CD14-positive monocyte (primary cell): Measurements from ENCODE around the gene ALKBH8. TPM values are rescaled to one million over a fixed set of nuclear protein-coding genes. Genes with fewer than 3 reads are reported as not detected.

Experiments
- DNase-seq, 3 donors: peaks; one replicate each; pipeline ENCODE4 v3.0.0-alpha.2; 2011 to 2022
- H2AFZ ChIP-seq: 2 replicates; pipeline ENCODE4 v1.6.0; 2012; ENCODE audit warnings: mild to moderate bottlenecking, low read depth, low read length, inconsistent platforms; ENCODE audit not compliant: insufficient read depth, poor library complexity, severe bottlenecking
- H3K27ac ChIP-seq, 2 donors: 1 replicate in 1 of 2; 2 replicates in 1 of 2; pipeline ENCODE4 v1.5.1; 2012 to 2013; ENCODE audit warnings: low read length in 2 of 2, control low read depth in 1 of 2, inconsistent platforms in 1 of 2, low read depth in 1 of 2, mild to moderate bottlenecking in 1 of 2
- H3K27me3 ChIP-seq, 2 donors: one replicate each; pipeline versions ENCODE4 v1.6.0 to v1.6.1; 2011 to 2013; ENCODE audit warnings: low read length in 2 of 2; ENCODE audit not compliant: control insufficient read depth in 2 of 2, insufficient read depth in 2 of 2
- H3K36me3 ChIP-seq, 2 donors: replicated peaks in 1 of 2; 1 replicate in 1 of 2; 2 replicates in 1 of 2; pipeline versions ENCODE4 v1.5.1 to v1.6.1; 2012 to 2013; ENCODE audit warnings: low read length in 2 of 2, control low read depth in 1 of 2, inconsistent platforms in 1 of 2, mild to moderate bottlenecking in 1 of 2; ENCODE audit not compliant: insufficient read depth in 2 of 2, control insufficient read depth in 1 of 2
- H3K4me1 ChIP-seq, 2 donors: 1 replicate in 1 of 2; 2 replicates in 1 of 2; pipeline versions ENCODE4 v1.5.1 to v1.6.1; 2012 to 2013; ENCODE audit warnings: low read length in 2 of 2, control low read depth in 1 of 2, inconsistent platforms in 1 of 2, mild to moderate bottlenecking in 1 of 2, moderate library complexity in 1 of 2; ENCODE audit not compliant: insufficient read depth in 2 of 2, control insufficient read depth in 1 of 2
- H3K4me2 ChIP-seq: replicated peaks from 2 replicates; pipeline ENCODE3; 2012; ENCODE audit warnings: low read length, moderate library complexity, mild to moderate bottlenecking; ENCODE audit not compliant: poor library complexity, severe bottlenecking; ENCODE audit errors: extremely low read depth
- H3K4me3 ChIP-seq, 3 experiments: fragments of 200-600 bp in 1 of 3; sonication (generic) in 1 of 3; replicated peaks in 1 of 3; 1 replicate in 2 of 3; 2 replicates in 1 of 3; pipeline ENCODE4 v1.5.1; 2011 to 2013; ENCODE audit warnings: low read length in 3 of 3, mild to moderate bottlenecking in 3 of 3, control low read depth in 2 of 3, low read depth in 2 of 3, inconsistent platforms in 1 of 3, moderate library complexity in 1 of 3
- H3K79me2 ChIP-seq: 2 replicates; pipeline ENCODE4 v1.6.0; 2012; ENCODE audit warnings: mild to moderate bottlenecking, control low read depth, inconsistent platforms, low read length, moderate library complexity; ENCODE audit not compliant: insufficient read depth
- H3K9ac ChIP-seq: 2 replicates; pipeline ENCODE4 v1.6.0; 2017; ENCODE audit warnings: low read length, mild to moderate bottlenecking; ENCODE audit not compliant: insufficient read depth, poor library complexity, severe bottlenecking
- H3K9me3 ChIP-seq, 2 donors: replicated peaks in 1 of 2; 1 replicate in 1 of 2; 2 replicates in 1 of 2; pipeline versions ENCODE4 v1.5.1 to v1.6.1; 2012 to 2013; ENCODE audit warnings: low read length in 2 of 2, control low read depth in 1 of 2; ENCODE audit not compliant: control insufficient read depth in 1 of 2, insufficient read depth in 1 of 2
- H4K20me1 ChIP-seq: 2 replicates; pipeline ENCODE4 v1.6.0; 2012; ENCODE audit warnings: mild to moderate bottlenecking, low read length, control low read depth, moderate library complexity; ENCODE audit not compliant: insufficient read depth
- H3K27ac Mint-ChIP-seq, 7 donors: one replicate each; pipeline ENCODE4 v1.8.0; 2020; ENCODE audit warnings: mild to moderate bottlenecking in 7 of 7, mixed read lengths in 7 of 7, moderate library complexity in 6 of 7, inconsistent platforms in 2 of 7
- H3K27me3 Mint-ChIP-seq, 3 donors: one replicate each; pipeline ENCODE4 v1.8.0; 2021 to 2022; ENCODE audit warnings: low read depth in 3 of 3, mild to moderate bottlenecking in 3 of 3, mixed read lengths in 3 of 3, moderate library complexity in 3 of 3, inconsistent platforms in 1 of 3
- H3K36me3 Mint-ChIP-seq, 2 donors: one replicate each; pipeline ENCODE4 v1.8.0; 2020; ENCODE audit warnings: mixed read lengths in 2 of 2, inconsistent platforms in 1 of 2, mild to moderate bottlenecking in 1 of 2
- H3K4me1 Mint-ChIP-seq: one replicate; pipeline ENCODE4 v1.8.0; 2020; ENCODE audit warnings: mild to moderate bottlenecking, mixed read lengths
- H3K4me3 Mint-ChIP-seq, 2 donors: one replicate each; pipeline ENCODE4 v1.8.0; 2020; ENCODE audit warnings: mild to moderate bottlenecking in 2 of 2, mixed read lengths in 2 of 2, moderate library complexity in 1 of 2
- H3K9me3 Mint-ChIP-seq, 7 donors: one replicate each; pipeline ENCODE4 v1.8.0; 2020 to 2022; ENCODE audit warnings: mixed read lengths in 7 of 7, mild to moderate bottlenecking in 6 of 7, moderate library complexity in 6 of 7, inconsistent platforms in 2 of 7
- CTCF ChIP-seq: fragments of 200-600 bp; IDR thresholded peaks from one replicate; pipeline ENCODE4 v1.8.0; 2022; ENCODE audit warnings: antibody characterized with exemption, mild to moderate bottlenecking
- WGBS: methylation state at CpG from one replicate; pipeline ENCODE4 v1.1.5; 2013; ENCODE audit warnings: missing lambda C conversion rate; ENCODE audit not compliant: insufficient coverage; 5-methylcytosine and 5-hydroxymethylcytosine counted together
- intact Hi-C, 2 donors: fragments of 100-400 bp; cut with micrococcal nuclease; formaldehyde crosslinking; loops; one replicate each; pipeline versions ENCODE4 v1.15.0 to v1.15.1; 2023
- polyA plus RNA-seq, 3 donors: library from polyadenylated mRNA; depleted of rRNA in 1 of 3; unstranded in 2 of 3; stranded (reverse) in 1 of 3; fragments of 300-500 nt in 2 of 3; fragments of >200 nt in 1 of 3; fragmentation: Illumina TruSeq in 2 of 3; gene quantifications; 1 replicate in 2 of 3; 2 replicates in 1 of 3; pipeline ENCODE4 v1.2.3, GENCODE V29; 2012 to 2021

The ALKBH8 gene
- polyA plus RNA-seq, 3 donors: 0.83 to 2.6 (median 1.8) TPM

- Histone ChIP-seq H4K20me1 (no peaks in the 10 kb centered on the region), H2AFZ (no peak overlapping the region), H3K4me1 (no peaks in the 10 kb centered on the region), H3K79me2 (no peaks in the 10 kb centered on the region), H3K4me3 (no peak overlapping the region), H3K27me3 (no peaks in the 10 kb centered on the region), H3K9ac (no peak overlapping the region), H3K4me2 (no peak overlapping the region), H3K36me3 (peaks cover 12 to 24% of the 10 kb centered on the region in 2 donors), H3K27ac (no peak overlapping the region), H3K9me3 (no peaks in the 10 kb centered on the region)
- no peak for DNase-seq
- intact Hi-C loops: no loop called here
- H3K36me3 Mint-ChIP-seq: peaks cover 32 to 40% of the 10 kb centered on the region in 2 donors
- H3K4me3 Mint-ChIP-seq: no peak overlapping the region
- H3K27ac Mint-ChIP-seq: no peak overlapping the region
- H3K27me3 Mint-ChIP-seq: peaks cover 0 to 2% (median 0%) of the 10 kb centered on the region in 3 donors
- TF ChIP-seq CTCF: no peak
- no peaks in the 10 kb centered on the region for H3K4me1 Mint-ChIP-seq
- H3K9me3 Mint-ChIP-seq: no peaks in the 10 kb centered on the region
- no CpG with 5 or more reads among the region's 3 CpGs for WGBS
Observed at GRCh38 chr11:107526197-107526596, 39.3 kb downstream of the ALKBH8 start.

GRCh38 chr11:107508858-107509244 lies 56.7 kb downstream of the ALKBH8 start:
- Histone ChIP-seq H3K79me2 (no peaks in the 10 kb centered on the region), H3K36me3 (peaks cover 21 to 33% of the 10 kb centered on the region in 2 donors)

More at GRCh38 chr11:107508858-107509244, 56.7 kb downstream of the ALKBH8 start:
- Histone ChIP-seq H3K4me1 (no peaks in the 10 kb centered on the region), H3K9ac (no peak overlapping the region), H3K4me2 (no peak overlapping the region), H3K9me3 (no peaks in the 10 kb centered on the region), H2AFZ (no peak overlapping the region), H3K27ac (no peak overlapping the region), H3K27me3 (no peaks in the 10 kb centered on the region), H4K20me1 (no peaks in the 10 kb centered on the region), H3K4me3 (no peak overlapping the region)
- peaks cover 0 to 3% (median 0%) of the 10 kb centered on the region in 7 donors for H3K9me3 Mint-ChIP-seq
- peaks cover 34 to 38% of the 10 kb centered on the region in 2 donors for H3K36me3 Mint-ChIP-seq
- no peak for DNase-seq
- no CpG with 5 or more reads among the region's 2 CpGs for WGBS
- intact Hi-C loops: no loop called here
- TF ChIP-seq CTCF: no peak
- H3K27ac Mint-ChIP-seq: no peak overlapping the region
- no peaks in the 10 kb centered on the region for H3K4me1 Mint-ChIP-seq
- no peak overlapping the region for H3K4me3 Mint-ChIP-seq
- H3K27me3 Mint-ChIP-seq: no peaks in the 10 kb centered on the region
